ENCODE results near the gene ZG16.
"Not testable (repeated sequence)": the region's sequence is repeated elsewhere in the genome, so short reads cannot be mapped to it uniquely, and the experiment has no call there.

The ZG16 gene

DNA sequence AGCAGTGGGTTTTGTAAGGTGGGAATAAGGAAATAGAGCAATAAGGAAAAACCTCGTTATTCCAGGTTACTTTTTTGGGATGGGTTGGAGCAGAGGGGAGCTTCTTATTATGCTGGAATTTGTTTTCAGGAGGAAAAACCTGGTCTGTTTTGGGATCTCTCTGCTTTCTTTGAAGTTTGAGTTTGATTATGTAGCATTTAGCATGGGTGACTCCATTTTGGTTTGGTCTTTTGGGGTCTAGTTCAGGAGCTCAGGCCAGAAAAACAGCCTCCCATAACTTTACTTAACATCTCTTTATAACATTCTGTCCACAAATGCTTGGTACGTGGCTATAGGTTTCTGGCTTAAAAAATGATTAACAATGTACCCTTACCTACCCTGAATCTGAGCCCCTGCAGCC, 8.5 kb upstream of the ZG16 start:
- no peak overlapping the region for H3K4me3 ChIP-seq (ENCODE audit: low read length)
- no peak overlapping the region for H3K9ac ChIP-seq (ENCODE audit: low read length)
- H4K20me1 ChIP-seq (ENCODE audit: insufficient read depth, low read length) = no peaks in the 10 kb centered on the region
- H3K27me3 ChIP-seq (ENCODE audit: low read depth, low read length) = 0 out of 2 replicates have a peak, but pooled peaks cover 1% of the 10 kb centered on the region
- no peak overlapping the region for H3K27ac ChIP-seq (ENCODE audit: low read length)
- H3K9me3 ChIP-seq (ENCODE audit: insufficient read depth, low read length) = no peaks in the 10 kb centered on the region
- TF ChIP-seq EZH2phosphoT487 (IDR thresholded peaks at IDR 0.05; ENCODE audit: low read depth) = no peak
- TF ChIP-seq, protein P1, sequence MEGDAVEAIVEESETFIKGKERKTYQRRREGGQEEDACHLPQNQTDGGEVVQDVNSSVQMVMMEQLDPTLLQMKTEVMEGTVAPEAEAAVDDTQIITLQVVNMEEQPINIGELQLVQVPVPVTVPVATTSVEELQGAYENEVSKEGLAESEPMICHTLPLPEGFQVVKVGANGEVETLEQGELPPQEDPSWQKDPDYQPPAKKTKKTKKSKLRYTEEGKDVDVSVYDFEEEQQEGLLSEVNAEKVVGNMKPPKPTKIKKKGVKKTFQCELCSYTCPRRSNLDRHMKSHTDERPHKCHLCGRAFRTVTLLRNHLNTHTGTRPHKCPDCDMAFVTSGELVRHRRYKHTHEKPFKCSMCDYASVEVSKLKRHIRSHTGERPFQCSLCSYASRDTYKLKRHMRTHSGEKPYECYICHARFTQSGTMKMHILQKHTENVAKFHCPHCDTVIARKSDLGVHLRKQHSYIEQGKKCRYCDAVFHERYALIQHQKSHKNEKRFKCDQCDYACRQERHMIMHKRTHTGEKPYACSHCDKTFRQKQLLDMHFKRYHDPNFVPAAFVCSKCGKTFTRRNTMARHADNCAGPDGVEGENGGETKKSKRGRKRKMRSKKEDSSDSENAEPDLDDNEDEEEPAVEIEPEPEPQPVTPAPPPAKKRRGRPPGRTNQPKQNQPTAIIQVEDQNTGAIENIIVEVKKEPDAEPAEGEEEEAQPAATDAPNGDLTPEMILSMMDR (IDR thresholded peaks at IDR 0.05; ENCODE audit: low read depth, low read length) = no peak
- H3K4me2 ChIP-seq (ENCODE audit: low read length) = no peak overlapping the region
- H2AFZ ChIP-seq (ENCODE audit: low read depth, low read length) = no peak overlapping the region
- no peaks in the 10 kb centered on the region for H3K36me3 ChIP-seq (replicated peaks; ENCODE audit: low read depth, low read length)
- H3K79me2 ChIP-seq (ENCODE audit: low read length) = no peaks in the 10 kb centered on the region
- H3K4me1 ChIP-seq (ENCODE audit: low read length) = no peaks in the 10 kb centered on the region

DNA sequence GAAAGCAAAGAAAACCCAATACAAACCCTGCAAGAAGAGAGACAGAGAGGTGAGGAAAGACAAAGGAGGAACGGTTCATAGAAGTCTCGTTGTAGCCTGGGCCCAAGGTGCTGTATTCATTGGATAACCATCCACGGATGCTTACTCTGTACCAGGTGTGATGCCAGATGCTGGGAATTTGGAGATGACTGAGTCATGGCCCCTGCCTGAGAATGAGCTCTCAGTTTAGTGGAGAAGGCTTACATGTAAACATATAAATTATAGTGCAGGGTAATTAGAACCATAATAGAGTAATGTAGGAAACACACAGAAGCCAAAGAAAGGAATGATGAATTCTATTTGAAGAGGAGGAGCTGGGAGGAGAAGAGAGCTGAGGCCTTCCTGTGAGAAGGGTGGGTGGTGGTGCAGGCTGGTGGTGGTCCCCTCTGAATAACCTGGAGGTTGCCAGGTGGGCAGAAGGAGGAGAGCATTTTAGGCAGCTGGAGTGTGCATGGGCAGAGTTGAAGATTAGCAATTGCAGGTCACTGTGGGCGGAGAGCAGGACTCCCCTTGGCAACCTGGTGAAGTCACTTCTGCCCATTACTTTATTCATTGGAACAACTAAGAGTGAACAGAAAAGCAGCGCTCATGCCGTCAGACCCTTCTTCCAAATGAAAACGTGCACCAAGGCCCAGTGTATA, 7.7 kb upstream of the ZG16 start:
- TF ChIP-seq EZH2phosphoT487 (IDR thresholded peaks at IDR 0.05; ENCODE audit: low read depth) = no peak
- TF ChIP-seq, protein P1 (IDR thresholded peaks at IDR 0.05; ENCODE audit: low read depth, low read length) = no peak
- Histone ChIP-seq H3K9ac (ENCODE audit: low read length) (no peak overlapping the region), H2AFZ (ENCODE audit: low read depth, low read length) (no peak overlapping the region), H3K4me2 (ENCODE audit: low read length) (no peak overlapping the region), H3K27me3 (ENCODE audit: low read depth, low read length) (no peaks in the 10 kb centered on the region), H3K79me2 (ENCODE audit: low read length) (no peaks in the 10 kb centered on the region), H3K9me3 (ENCODE audit: insufficient read depth, low read length) (no peaks in the 10 kb centered on the region), H4K20me1 (ENCODE audit: insufficient read depth, low read length) (no peaks in the 10 kb centered on the region), H3K4me3 (ENCODE audit: low read length) (no peak overlapping the region), H3K36me3 (replicated peaks; ENCODE audit: low read depth, low read length) (no peaks in the 10 kb centered on the region), H3K4me1 (ENCODE audit: low read length) (no peaks in the 10 kb centered on the region), H3K27ac (ENCODE audit: low read length) (no peak overlapping the region)

DNA sequence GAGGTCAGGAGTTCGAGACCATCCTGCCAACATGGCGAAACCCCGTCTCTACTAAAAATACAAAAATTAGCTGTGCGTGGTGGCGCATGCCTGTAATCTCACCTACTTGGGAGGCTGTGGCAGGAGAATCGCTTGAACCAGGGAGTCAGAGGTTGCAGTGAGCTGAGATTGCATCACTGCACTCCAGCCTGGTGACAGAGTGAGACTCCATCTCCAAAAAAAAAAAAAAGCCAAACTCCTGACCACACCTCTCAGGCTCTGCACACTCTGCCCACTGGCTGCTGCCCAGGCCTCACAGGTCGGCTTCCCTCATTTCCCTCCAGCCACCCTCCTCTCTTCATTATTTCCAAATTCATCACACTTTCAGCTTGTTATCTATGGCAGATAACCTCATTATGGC, 5.7 kb upstream of the ZG16 start:
- H4K20me1 ChIP-seq (ENCODE audit: insufficient read depth, low read length); H3K4me2 ChIP-seq (ENCODE audit: low read length); H3K9me3 ChIP-seq (ENCODE audit: insufficient read depth, low read length); H3K27me3 ChIP-seq (ENCODE audit: low read depth, low read length); H3K4me1 ChIP-seq (ENCODE audit: low read length); H3K4me3 ChIP-seq (ENCODE audit: low read length); H3K9ac ChIP-seq (ENCODE audit: low read length); H3K27ac ChIP-seq (ENCODE audit: low read length); H2AFZ ChIP-seq (ENCODE audit: low read depth, low read length); H3K79me2 ChIP-seq (ENCODE audit: low read length); H3K36me3 ChIP-seq (replicated peaks; ENCODE audit: low read depth, low read length): not testable (repeated sequence)

DNA sequence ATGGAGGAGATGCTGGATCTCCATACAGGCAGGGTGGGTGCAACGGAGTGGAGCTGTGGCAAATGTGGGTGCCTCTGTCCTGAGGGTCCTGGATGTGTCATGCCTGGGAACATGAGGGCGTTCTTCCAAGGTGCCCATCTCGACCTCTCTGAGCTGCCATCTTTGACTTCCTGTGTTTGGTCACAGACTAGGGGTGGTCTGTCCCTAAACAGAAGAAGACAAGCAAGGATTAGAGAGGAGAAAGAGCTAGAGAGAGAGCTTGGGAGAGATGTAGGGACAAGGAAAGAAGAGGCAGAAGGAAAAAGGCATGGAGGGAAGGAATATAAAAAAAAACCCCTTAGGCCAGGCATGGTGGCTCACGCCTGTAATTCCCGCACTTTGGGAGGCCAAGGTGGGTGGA, 3.3 kb upstream of the ZG16 start:
- no peaks in the 10 kb centered on the region for H3K36me3 ChIP-seq (replicated peaks; ENCODE audit: low read depth, low read length)
- no peak overlapping the region for H3K4me3 ChIP-seq (ENCODE audit: low read length)

More for the DNA sequence above, 3.3 kb upstream of the ZG16 start:
- Histone ChIP-seq H3K4me2 (ENCODE audit: low read length) (no peak overlapping the region), H3K27ac (ENCODE audit: low read length) (no peak overlapping the region), H4K20me1 (ENCODE audit: insufficient read depth, low read length) (no peaks in the 10 kb centered on the region), H3K9ac (ENCODE audit: low read length) (no peak overlapping the region), H3K4me1 (ENCODE audit: low read length) (no peaks in the 10 kb centered on the region), H3K9me3 (ENCODE audit: insufficient read depth, low read length) (no peaks in the 10 kb centered on the region), H2AFZ (ENCODE audit: low read depth, low read length) (no peak overlapping the region), H3K27me3 (ENCODE audit: low read depth, low read length) (peaks cover 14% of the 10 kb centered on the region; the same call in 1 of the 2 replicates), H3K79me2 (ENCODE audit: low read length) (no peaks in the 10 kb centered on the region)
- no peak for TF ChIP-seq EZH2phosphoT487 (IDR thresholded peaks at IDR 0.05; ENCODE audit: low read depth)
- TF ChIP-seq, protein P1 (IDR thresholded peaks at IDR 0.05; ENCODE audit: low read depth, low read length) = no peak
